ENCODE results near the gene COA5. TPM values are rescaled to one million over a fixed set of nuclear protein-coding genes. Genes with fewer than 3 reads are reported as not detected.
A peak's percentile ranks its signal among the peaks of the same experiment; 100 is the strongest.

The COA5 gene
- total and polyA plus RNA-seq, 3 experiments from 2014 or later: 26.7 to 31.2 (median 29.2) TPM

DNA sequence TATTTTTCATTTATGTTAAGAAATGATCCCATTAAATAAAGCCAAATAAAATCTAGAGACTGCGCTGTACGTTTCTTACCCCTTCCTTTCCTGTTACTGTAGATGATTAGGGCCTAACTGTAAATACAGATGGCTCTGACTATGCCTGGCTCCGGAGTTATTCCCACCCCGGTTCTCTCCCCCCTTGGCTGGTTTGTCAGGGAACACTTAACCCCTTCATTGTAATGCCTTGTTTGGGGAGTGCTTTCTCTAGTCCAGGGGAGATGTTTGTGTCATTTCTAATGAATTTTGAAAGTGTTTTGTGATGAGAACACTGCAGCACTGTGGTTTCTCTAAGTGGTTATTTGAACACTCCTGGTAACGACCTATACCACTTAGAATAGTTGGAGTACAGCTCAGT, 8.8 kb upstream of the COA5 start:
- peak overlapping the region in 7 of 8 donors; percentile 20 to 96 (median 79) for H3K27ac Mint-ChIP-seq
- peaks cover 53 to 70% (median 70%) of the 10 kb centered on the region in 3 donors for H3K4me1 Mint-ChIP-seq
- no peaks in the 10 kb centered on the region for H3K27me3 Mint-ChIP-seq
- H3K27me3 ChIP-seq (ENCODE audit: insufficient read depth, low read length, poor library complexity, severe bottlenecking): no peaks in the 10 kb centered on the region
- H3K4me3 ChIP-seq (ENCODE audit: low read length): no peak overlapping the region
- H3K27ac ChIP-seq (ENCODE audit: low read depth, low read length): no peak overlapping the region
- CTCF ChIA-PET: no interaction called here
- peaks cover 3 to 91% (median 39%) of the 10 kb centered on the region in 3 donors for H3K36me3 Mint-ChIP-seq
- no peaks in the 10 kb centered on the region for H3K9me3 Mint-ChIP-seq
- POLR2A ChIA-PET: interaction anchor here (0.5 to 2.4 kb wide), 2 partner anchors 8 to 47 kb away, joined by 3 to 12 read pairs; no protein-coding TSS in a partner anchor
- DNase-seq: no peak
- H3K36me3 ChIP-seq (ENCODE audit: insufficient read depth, low read length): peaks cover 37% of the 10 kb centered on the region
- H3K9me3 ChIP-seq (ENCODE audit: low read length): no peaks in the 10 kb centered on the region
- H3K4me3 Mint-ChIP-seq: peak overlapping the region in 3 of 7 donors; percentile 8 to 26 (median 19)
- no peaks in the 10 kb centered on the region for H3K4me1 ChIP-seq (ENCODE audit: insufficient read depth, low read length)

DNA sequence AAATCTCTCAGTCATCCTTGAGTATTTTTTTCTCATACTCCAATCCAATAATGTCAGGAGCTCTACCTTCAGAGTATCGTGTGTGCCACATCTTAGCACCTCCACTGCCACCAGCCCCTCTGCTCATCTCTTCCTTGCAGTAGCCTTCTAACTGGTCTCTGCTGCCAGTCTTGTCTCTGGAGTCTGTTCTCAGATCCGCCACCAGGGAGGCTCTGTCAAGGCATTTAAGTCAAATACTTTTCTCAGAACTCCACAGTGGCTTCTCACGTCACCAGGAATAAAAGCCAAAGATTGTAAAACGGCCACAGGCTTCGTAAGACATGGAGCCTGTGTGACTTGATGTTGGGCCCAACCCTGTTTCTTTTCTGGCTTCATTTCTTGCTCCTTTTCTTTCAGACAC, 7.2 kb upstream of the COA5 start:
- CTCF ChIA-PET: no interaction called here
- peaks cover 20% of the 10 kb centered on the region for H3K36me3 ChIP-seq (ENCODE audit: insufficient read depth, low read length)

DNA sequence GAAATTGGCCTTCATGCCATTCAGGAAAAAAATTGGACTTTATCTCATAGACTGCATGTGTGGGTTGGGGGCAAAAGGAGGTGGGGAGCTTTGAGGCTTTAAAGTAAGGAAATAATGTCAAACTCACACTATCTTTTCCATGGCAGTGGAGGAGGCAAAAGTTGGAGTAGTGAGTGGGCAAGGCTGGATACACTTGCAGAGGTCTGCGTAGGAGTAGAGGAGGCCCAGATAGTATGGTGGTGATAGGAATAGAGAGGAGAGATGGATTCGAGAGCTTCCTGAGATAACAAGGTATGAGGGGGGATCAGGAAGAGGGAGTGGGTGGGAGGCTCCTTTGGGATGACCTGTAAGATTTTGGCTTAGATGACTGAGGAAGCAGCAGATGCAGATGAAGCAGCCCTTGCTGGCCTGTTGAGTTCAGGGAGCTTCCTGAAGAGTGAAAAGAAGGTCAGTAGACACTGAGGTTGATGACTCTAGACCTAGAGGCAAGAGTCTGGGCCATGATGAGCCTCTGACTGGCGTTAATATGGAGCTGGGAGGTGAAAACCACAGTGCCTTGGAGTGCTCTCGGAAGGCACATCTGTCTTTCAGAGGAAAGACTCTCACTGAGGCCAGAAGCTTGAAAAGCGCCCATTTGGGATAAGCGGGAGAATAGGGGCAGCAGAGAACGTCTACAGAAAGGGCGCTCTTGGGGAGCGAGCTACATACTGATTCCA, 5.9 kb upstream of the COA5 start:
- Mint-ChIP-seq H3K9me3 (no peaks in the 10 kb centered on the region), H3K4me3 (peak overlapping the region in 1 of 7 donors; percentile 24), H3K27me3 (no peaks in the 10 kb centered on the region), H3K36me3 (peaks cover 3 to 82% (median 34%) of the 10 kb centered on the region in 3 donors), H3K4me1 (peaks cover 66 to 81% (median 76%) of the 10 kb centered on the region in 3 donors), H3K27ac (peak overlapping the region; percentile 51 to 96 (median 82))
- no peak for DNase-seq
- CTCF ChIA-PET: no interaction called here
- H3K9me3 ChIP-seq (ENCODE audit: low read length): no peaks in the 10 kb centered on the region
- H3K36me3 ChIP-seq (ENCODE audit: insufficient read depth, low read length): peaks cover 14% of the 10 kb centered on the region
- H3K4me1 ChIP-seq (ENCODE audit: insufficient read depth, low read length): peaks cover 25% of the 10 kb centered on the region
- no peaks in the 10 kb centered on the region for H3K27me3 ChIP-seq (ENCODE audit: insufficient read depth, low read length, poor library complexity, severe bottlenecking)
- POLR2A ChIA-PET: no interaction called here
- no peak overlapping the region for H3K27ac ChIP-seq (ENCODE audit: low read depth, low read length)
- H3K4me3 ChIP-seq (ENCODE audit: low read length): no peak overlapping the region

More for the DNA sequence above, 7.2 kb upstream of the COA5 start:
- Mint-ChIP-seq H3K27me3 (no peaks in the 10 kb centered on the region), H3K9me3 (no peaks in the 10 kb centered on the region), H3K27ac (peak overlapping the region; percentile 18 to 96 (median 82)), H3K4me1 (peaks cover 59 to 72% (median 72%) of the 10 kb centered on the region in 3 donors), H3K4me3 (peak overlapping the region in 3 of 7 donors; percentile 1 to 37 (median 28)), H3K36me3 (peaks cover 3 to 87% (median 34%) of the 10 kb centered on the region in 3 donors)
- POLR2A ChIA-PET: no interaction called here
- DNase-seq: no peak
- Histone ChIP-seq H3K27me3 (ENCODE audit: insufficient read depth, low read length, poor library complexity, severe bottlenecking) (no peaks in the 10 kb centered on the region), H3K27ac (ENCODE audit: low read depth, low read length) (no peak overlapping the region), H3K4me3 (ENCODE audit: low read length) (no peak overlapping the region), H3K4me1 (ENCODE audit: insufficient read depth, low read length) (peaks cover 12% of the 10 kb centered on the region), H3K9me3 (ENCODE audit: low read length) (no peaks in the 10 kb centered on the region)

DNA sequence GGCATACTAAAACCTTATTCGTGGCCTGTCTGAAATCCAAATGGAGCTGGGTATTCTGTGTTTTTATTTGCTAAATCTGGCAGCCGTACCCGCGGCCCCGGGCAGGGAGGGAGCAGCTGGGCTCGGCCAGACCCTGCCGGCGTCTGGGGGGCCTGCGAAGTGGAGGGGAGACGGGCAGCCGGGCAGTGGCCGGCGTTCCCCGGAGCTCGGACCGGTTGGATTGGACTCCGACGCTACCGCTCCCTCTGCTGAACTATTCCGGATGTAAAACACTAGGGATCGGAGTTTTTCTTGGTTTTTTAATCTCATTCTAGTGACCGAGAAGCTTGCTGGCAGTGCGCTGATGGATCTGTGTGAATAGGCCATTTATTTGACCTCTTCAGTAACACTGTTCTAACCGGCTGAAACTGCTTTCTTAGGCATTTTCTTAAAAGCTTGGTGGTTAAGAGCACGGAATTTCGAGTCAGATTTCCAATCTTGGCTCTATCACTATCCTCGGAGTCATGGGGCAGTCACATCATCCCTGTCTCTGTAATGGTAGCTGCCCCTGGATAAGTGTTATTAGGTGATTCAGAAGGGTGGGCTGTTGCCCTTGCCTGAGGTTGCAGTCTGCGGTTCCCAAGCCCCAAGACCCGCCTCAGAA, 771 bp upstream of the COA5 start:
- H3K9me3 ChIP-seq (ENCODE audit: low read length): no peaks in the 10 kb centered on the region
- POLR2A ChIA-PET: interaction anchor here (0.8 to 1.3 kb wide), 4 partner anchors 9 to 546 kb away, joined by 3 to 12 read pairs (median 3); partner anchors contain the start of genes LIPT1 and TSGA10
- peaks cover 0 to 58% (median 15%) of the 10 kb centered on the region in 3 donors for H3K36me3 Mint-ChIP-seq
- peak overlapping the region; percentile 93 for H3K4me3 ChIP-seq (ENCODE audit: low read length)
- H3K4me1 Mint-ChIP-seq: peaks cover 72 to 80% (median 79%) of the 10 kb centered on the region in 3 donors
- peak overlapping the region; percentile 94 for H3K27ac ChIP-seq (ENCODE audit: low read depth, low read length)
- no peaks in the 10 kb centered on the region for H3K9me3 Mint-ChIP-seq
- peak overlapping the region; percentile 89 to 98 (median 94) for H3K27ac Mint-ChIP-seq
- peak overlapping the region; percentile 87 to 97 (median 91) for H3K4me3 Mint-ChIP-seq
- no peaks in the 10 kb centered on the region for H3K27me3 Mint-ChIP-seq
- peaks cover 46% of the 10 kb centered on the region for H3K4me1 ChIP-seq (ENCODE audit: insufficient read depth, low read length)
- H3K36me3 ChIP-seq (ENCODE audit: insufficient read depth, low read length): peaks cover 6% of the 10 kb centered on the region
- CTCF ChIA-PET: interaction anchor here (0.6 to 0.9 kb wide), 3 partner anchors 14 to 122 kb away, joined by 3 read pairs; partner anchors contain the start of gene MGAT4A
- DNase-seq: no peak
- H3K27me3 ChIP-seq (ENCODE audit: insufficient read depth, low read length, poor library complexity, severe bottlenecking): no peaks in the 10 kb centered on the region

- H3K9me3 ChIP-seq (ENCODE audit: low read length): no peaks in the 10 kb centered on the region
- ChIA-PET CTCF (no interaction called here), POLR2A (interaction anchor here (1.3 kb wide), 1 partner anchor 194 kb away, joined by 3 read pairs; no protein-coding TSS in a partner anchor)
- no peaks in the 10 kb centered on the region for H3K9me3 Mint-ChIP-seq
- H3K4me3 Mint-ChIP-seq: peak overlapping the region; percentile 87 to 97 (median 91)
- peaks cover 46% of the 10 kb centered on the region for H3K4me1 ChIP-seq (ENCODE audit: insufficient read depth, low read length)
- peaks cover 0 to 54% (median 4%) of the 10 kb centered on the region in 3 donors for H3K36me3 Mint-ChIP-seq
- no peaks in the 10 kb centered on the region for H3K27me3 Mint-ChIP-seq
- peak overlapping the region; percentile 94 for H3K27ac ChIP-seq (ENCODE audit: low read depth, low read length)
- H3K4me1 Mint-ChIP-seq: peaks cover 62 to 71% (median 68%) of the 10 kb centered on the region in 3 donors
- no peaks in the 10 kb centered on the region for H3K27me3 ChIP-seq (ENCODE audit: insufficient read depth, low read length, poor library complexity, severe bottlenecking)
- peak overlapping the region; percentile 89 to 98 (median 94) for H3K27ac Mint-ChIP-seq
- no peak for DNase-seq
- H3K4me3 ChIP-seq (ENCODE audit: low read length): peak overlapping the region; percentile 93
- peaks cover 3% of the 10 kb centered on the region for H3K36me3 ChIP-seq (ENCODE audit: insufficient read depth, low read length)
These were observed 584 bp downstream of the COA5 start for GRCh38 chr2:98607741-98608115.

GRCh38 chr2:98607104-98607503, 1.2 kb downstream of the COA5 start:
- H3K9me3 Mint-ChIP-seq: no peaks in the 10 kb centered on the region
- ChIA-PET POLR2A (interaction anchor here (1.2 kb wide), 1 partner anchor 161 kb away, joined by 3 read pairs; no protein-coding TSS in a partner anchor), CTCF (interaction anchor here (1.7 kb wide), 1 partner anchor 231 kb away, joined by 4 read pairs; no protein-coding TSS in a partner anchor)
- no peaks in the 10 kb centered on the region for H3K27me3 Mint-ChIP-seq
- H3K27ac Mint-ChIP-seq: peak overlapping the region; percentile 89 to 98 (median 94)
- peak overlapping the region; percentile 93 for H3K4me3 ChIP-seq (ENCODE audit: low read length)
- no peaks in the 10 kb centered on the region for H3K36me3 ChIP-seq (ENCODE audit: insufficient read depth, low read length)
- H3K4me1 Mint-ChIP-seq: peaks cover 62 to 70% (median 67%) of the 10 kb centered on the region in 3 donors
- H3K27ac ChIP-seq (ENCODE audit: low read depth, low read length): no peak overlapping the region
- H3K4me3 Mint-ChIP-seq: peak overlapping the region; percentile 87 to 97 (median 91)
- no peaks in the 10 kb centered on the region for H3K27me3 ChIP-seq (ENCODE audit: insufficient read depth, low read length, poor library complexity, severe bottlenecking)
- peaks cover 46% of the 10 kb centered on the region for H3K4me1 ChIP-seq (ENCODE audit: insufficient read depth, low read length)
- H3K36me3 Mint-ChIP-seq: peaks cover 0 to 54% (median 4%) of the 10 kb centered on the region in 3 donors
- no peaks in the 10 kb centered on the region for H3K9me3 ChIP-seq (ENCODE audit: low read length)
- no peak for DNase-seq

GRCh38 chr2:98606431-98606830, 1.9 kb downstream of the COA5 start:
- DNase-seq: no peak
- peak overlapping the region; percentile 1 to 94 (median 87) for H3K4me3 Mint-ChIP-seq
- no peaks in the 10 kb centered on the region for H3K27me3 Mint-ChIP-seq
- ChIA-PET CTCF (interaction anchor here (1.7 kb wide), 1 partner anchor 231 kb away, joined by 4 read pairs; no protein-coding TSS in a partner anchor), POLR2A (interaction anchor here (1.2 kb wide), 1 partner anchor 160 kb away, joined by 3 read pairs; no protein-coding TSS in a partner anchor)
- Histone ChIP-seq H3K4me3 (ENCODE audit: low read length) (no peak overlapping the region), H3K36me3 (ENCODE audit: insufficient read depth, low read length) (peaks cover 4% of the 10 kb centered on the region), H3K9me3 (ENCODE audit: low read length) (no peaks in the 10 kb centered on the region), H3K27ac (ENCODE audit: low read depth, low read length) (no peak overlapping the region), H3K27me3 (ENCODE audit: insufficient read depth, low read length, poor library complexity, severe bottlenecking) (no peaks in the 10 kb centered on the region), H3K4me1 (ENCODE audit: insufficient read depth, low read length) (peaks cover 43% of the 10 kb centered on the region)
- H3K4me1 Mint-ChIP-seq: peaks cover 59 to 64% (median 60%) of the 10 kb centered on the region in 3 donors
- H3K27ac Mint-ChIP-seq: peak overlapping the region; percentile 89 to 98 (median 94)
- no peaks in the 10 kb centered on the region for H3K9me3 Mint-ChIP-seq
- H3K36me3 Mint-ChIP-seq: peaks cover 0 to 55% (median 4%) of the 10 kb centered on the region in 3 donors

All from CD8-positive, alpha-beta memory T cell (primary cell).